Measurements from ENCODE around the gene ANKS3. TPM values are rescaled to one million over a fixed set of nuclear protein-coding genes. Genes with fewer than 3 reads are reported as not detected.

The ANKS3 gene
- total RNA-seq, 1 experiment from 2014 or later: 25.5 TPM

DNA sequence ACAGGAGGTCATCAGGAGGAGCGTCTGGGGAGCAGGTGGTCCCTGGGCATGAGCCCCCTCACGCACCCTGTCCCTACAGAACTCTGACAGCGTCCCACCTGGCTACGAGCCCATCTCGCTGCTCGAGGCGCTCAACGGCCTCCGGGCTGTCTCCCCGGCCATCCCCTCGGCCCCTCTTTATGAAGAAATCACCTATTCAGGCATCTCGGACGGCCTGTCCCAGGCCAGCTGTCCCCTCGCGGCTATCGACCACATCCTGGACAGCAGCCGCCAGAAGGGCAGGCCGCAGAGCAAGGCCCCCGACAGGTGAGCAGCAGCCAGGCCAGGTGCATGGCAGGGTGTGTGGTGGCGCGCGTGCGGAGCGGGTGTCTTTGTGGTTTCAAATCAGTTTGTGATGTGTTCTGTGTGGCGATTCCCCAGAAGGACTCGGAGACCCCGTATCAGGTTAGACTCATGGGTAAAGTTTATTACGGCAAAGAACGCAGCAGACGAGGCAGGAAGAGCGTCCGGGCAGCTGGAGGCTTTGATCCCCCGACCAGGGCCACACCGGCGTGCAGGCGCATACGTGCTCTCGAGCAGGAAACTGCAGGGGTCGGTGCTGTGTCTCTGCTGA lies 52.5 kb downstream of the ANKS3 start:
- H3K4me1 ChIP-seq (ENCODE audit: control insufficient read depth in 1 of 2, insufficient read depth in 2 of 2, low read length in 2 of 2): no peaks in the 10 kb centered on the region
- intact Hi-C loops (cut with micrococcal nuclease): no loop called here
- no peak for DNase-seq (ENCODE audit: low read depth, low spot score)
- peaks cover 0 to 7% of the 10 kb centered on the region in 2 experiments; a peak in 1 of 4 replicates for H3K36me3 ChIP-seq (ENCODE audit: control insufficient read depth in 1 of 2, insufficient read depth in 2 of 2, low read length in 2 of 2)
- no peak for ATAC-seq
- TF ChIP-seq RAD21 (IDR thresholded peaks at IDR 0.05; ENCODE audit: low read depth) (no peak), FOSL1 (IDR thresholded peaks at IDR 0.05; ENCODE audit: low read depth) (no peak), SIN3A (IDR thresholded peaks at IDR 0.05; ENCODE audit: low read depth) (no peak), CEBPB (IDR thresholded peaks at IDR 0.05; ENCODE audit: low read depth) (no peak), EZH2 (IDR thresholded peaks at IDR 0.05) (no peak), TCF7L2 (IDR thresholded peaks at IDR 0.05; ENCODE audit: borderline replicate concordance, extremely low read depth, insufficient read depth, insufficient read length) (no peak), SP1 (IDR thresholded peaks at IDR 0.05; ENCODE audit: low read depth) (no peak), ZFX (IDR thresholded peaks at IDR 0.05) (no peak), REST (IDR thresholded peaks at IDR 0.05; ENCODE audit: low read depth) (no peak), EZH2phosphoT487 (IDR thresholded peaks at IDR 0.05; ENCODE audit: borderline replicate concordance) (no peak), CTCF (IDR thresholded peaks at IDR 0.05 in 2 of 3, conservative IDR thresholded peaks at IDR 0.05 in 1 of 3; ENCODE audit: borderline replicate concordance in 1 of 3, insufficient read depth in 1 of 3, low read depth in 2 of 3, low read length in 2 of 3) (no peak), ZNF274 (IDR thresholded peaks at IDR 0.05; ENCODE audit: low read depth, low read length) (no peak), ELF1 (IDR thresholded peaks at IDR 0.05; ENCODE audit: borderline replicate concordance, low read depth) (no peak)
- TF ChIP-seq, protein P1, sequence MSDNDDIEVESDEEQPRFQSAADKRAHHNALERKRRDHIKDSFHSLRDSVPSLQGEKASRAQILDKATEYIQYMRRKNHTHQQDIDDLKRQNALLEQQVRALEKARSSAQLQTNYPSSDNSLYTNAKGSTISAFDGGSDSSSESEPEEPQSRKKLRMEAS (IDR thresholded peaks at IDR 0.05): no peak
- TF ChIP-seq, protein P2, sequence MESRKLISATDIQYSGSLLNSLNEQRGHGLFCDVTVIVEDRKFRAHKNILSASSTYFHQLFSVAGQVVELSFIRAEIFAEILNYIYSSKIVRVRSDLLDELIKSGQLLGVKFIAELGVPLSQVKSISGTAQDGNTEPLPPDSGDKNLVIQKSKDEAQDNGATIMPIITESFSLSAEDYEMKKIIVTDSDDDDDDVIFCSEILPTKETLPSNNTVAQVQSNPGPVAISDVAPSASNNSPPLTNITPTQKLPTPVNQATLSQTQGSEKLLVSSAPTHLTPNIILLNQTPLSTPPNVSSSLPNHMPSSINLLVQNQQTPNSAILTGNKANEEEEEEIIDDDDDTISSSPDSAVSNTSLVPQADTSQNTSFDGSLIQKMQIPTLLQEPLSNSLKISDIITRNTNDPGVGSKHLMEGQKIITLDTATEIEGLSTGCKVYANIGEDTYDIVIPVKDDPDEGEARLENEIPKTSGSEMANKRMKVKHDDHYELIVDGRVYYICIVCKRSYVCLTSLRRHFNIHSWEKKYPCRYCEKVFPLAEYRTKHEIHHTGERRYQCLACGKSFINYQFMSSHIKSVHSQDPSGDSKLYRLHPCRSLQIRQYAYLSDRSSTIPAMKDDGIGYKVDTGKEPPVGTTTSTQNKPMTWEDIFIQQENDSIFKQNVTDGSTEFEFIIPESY (IDR thresholded peaks at IDR 0.05; ENCODE audit: extremely low read depth, insufficient replicate concordance, low read length): no peak
- H3K79me2 ChIP-seq (ENCODE audit: insufficient read depth, low read length): no peaks in the 10 kb centered on the region
- H3K4me2 ChIP-seq (ENCODE audit: low read length): no peak overlapping the region
- H2AFZ ChIP-seq (ENCODE audit: low read depth, low read length, poor library complexity, severe bottlenecking): no peak overlapping the region
- H3K9me3 ChIP-seq (ENCODE audit: control insufficient read depth in 1 of 2, insufficient read depth in 1 of 2, low read depth in 1 of 2, low read length in 2 of 2): no peaks in the 10 kb centered on the region
- H4K20me1 ChIP-seq (ENCODE audit: insufficient read depth): no peaks in the 10 kb centered on the region
- CTCF ChIA-PET: no interaction called here
- no peaks in the 10 kb centered on the region for H3K27me3 ChIP-seq (ENCODE audit: insufficient read depth, low read length)
- no peak overlapping the region for H3K27ac ChIP-seq (ENCODE audit: low read depth, low read length)
- H3K4me3 ChIP-seq (replicated peaks in 1 of 2; ENCODE audit: low read depth in 1 of 2, low read length in 2 of 2): no peak overlapping the region
- H3K9me2 ChIP-seq (ENCODE audit: insufficient read depth): no peaks in the 10 kb centered on the region
- POLR2A ChIA-PET: no interaction called here
- no peak overlapping the region for H3K9ac ChIP-seq (ENCODE audit: low read length)
- RAD21 ChIA-PET (ENCODE audit: low non-redundant PET in 1 of 2, low total read pairs in 2 of 2, uncharacterized antibody in 2 of 2, unreplicated experiment in 2 of 2): interaction anchor here in 1 of 2 experiments (0.6 kb wide), 1 partner anchor 918 kb away, joined by 6 read pairs; no protein-coding TSS in a partner anchor
- no TSS peak for BruUV-seq (replicated peaks)
